Stimulated activated CD4-positive, alpha-beta T cell treated with anti-CD3 and anti-CD28 coated beads, Interleukin-4, amount 100 ng/mL, for 48 hours (primary cell): ENCODE data around the gene FBXO8.
A peak's percentile ranks its signal among the peaks of the same experiment; 100 is the strongest.
"Not testable (repeated sequence)": the region's sequence is repeated elsewhere in the genome, so short reads cannot be mapped to it uniquely, and the experiment has no call there.

Source experiments
- DNase-seq, 2 donors: peaks; one replicate each; pipeline ENCODE4 v3.0.0-alpha.2; 2020; ENCODE audit warnings: low read depth in 2 of 2

Gene FBXO8

GRCh38 chr4:174283507-174284471, at the start of gene FBXO8, which contains the start of gene CEP44:
Gene FBXO8, minus strand, starts transcription at chr4:174283667. Its CDS starts 20,575 bp downstream, at chr4:174263092.
Gene CEP44, plus strand, starts transcription at chr4:174283911. Its CDS starts 15,211 bp downstream, at chr4:174299122.
- peak; percentile 33 to 47 for DNase-seq

GRCh38 chr4:174332741-174333493, 49.5 kb upstream of the FBXO8 start:
- no peak for DNase-seq

- DNase-seq, result no peak
Observed at GRCh38 chr4:174324725-174325124, 41.3 kb upstream of the FBXO8 start.

- no peak for DNase-seq
Observed at GRCh38 chr4:174324236-174324635, 40.8 kb upstream of the FBXO8 start.

- DNase-seq, result no peak
Observed at GRCh38 chr4:174320494-174321199, 37.2 kb upstream of the FBXO8 start.

- no peak for DNase-seq
Observed at GRCh38 chr4:174318829-174319764, 35.6 kb upstream of the FBXO8 start.

- no peak for DNase-seq
Observed at GRCh38 chr4:174317531-174317930, 34.1 kb upstream of the FBXO8 start.

GRCh38 chr4:174316954-174317353, 33.5 kb upstream of the FBXO8 start:
- DNase-seq, result no peak

GRCh38 chr4:174316546-174316945, 33.1 kb upstream of the FBXO8 start:
- no peak for DNase-seq

GRCh38 chr4:174314770-174315169, 31.3 kb upstream of the FBXO8 start:
- no peak for DNase-seq

- DNase-seq, result no peak
Observed at GRCh38 chr4:174314274-174314673, 30.8 kb upstream of the FBXO8 start.

GRCh38 chr4:174312993-174313392, 29.5 kb upstream of the FBXO8 start:
- DNase-seq, result no peak

- no peak for DNase-seq
Observed at GRCh38 chr4:174307694-174308093, 24.2 kb upstream of the FBXO8 start.

GRCh38 chr4:174305961-174306360, 22.5 kb upstream of the FBXO8 start:
- no peak for DNase-seq

- DNase-seq, result no peak
Observed at GRCh38 chr4:174304664-174305063, 21.2 kb upstream of the FBXO8 start.

- DNase-seq, result no peak
Observed at GRCh38 chr4:174303687-174304086, 20.2 kb upstream of the FBXO8 start.

- DNase-seq, result not testable (repeated sequence)
Observed at GRCh38 chr4:174295142-174295541, 11.7 kb upstream of the FBXO8 start.

- DNase-seq, result not testable (repeated sequence)
Observed at GRCh38 chr4:174294641-174295040, 11.2 kb upstream of the FBXO8 start.

GRCh38 chr4:174292473-174292872, 9.0 kb upstream of the FBXO8 start:
- no peak for DNase-seq

- DNase-seq, result no peak
Observed at GRCh38 chr4:174286870-174287269, 3.4 kb upstream of the FBXO8 start.

GRCh38 chr4:174284487-174284886, 1.0 kb upstream of the FBXO8 start:
- DNase-seq, result no peak
